ENCODE measurements around the gene PLK1.
"Not testable (repeated sequence)": the region's sequence is repeated elsewhere in the genome, so short reads cannot be mapped to it uniquely, and the experiment has no call there.

PLK1 gene

GRCh38 chr16:23710008-23710407 is 31.3 kb downstream of the PLK1 start:
- DNase-seq (ENCODE audit: low spot score): no peak

DNA sequence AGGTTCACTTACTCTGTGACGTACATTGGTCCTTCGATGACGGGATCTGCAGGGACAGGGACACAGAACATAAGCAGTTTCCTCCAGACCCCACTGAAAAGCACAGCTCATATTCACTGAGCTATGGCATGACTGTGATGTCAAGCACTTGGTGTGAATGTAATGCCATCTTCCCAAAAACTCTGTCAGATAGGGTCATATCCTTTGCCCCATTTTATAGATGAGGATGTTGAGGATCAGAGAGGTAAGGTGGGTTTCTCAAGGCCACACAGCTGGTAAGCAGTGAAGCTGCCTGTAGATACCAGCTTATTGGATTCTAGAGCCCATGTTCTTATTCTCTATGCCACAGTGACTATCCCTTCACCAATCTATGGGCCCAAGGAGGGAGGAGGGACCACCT is 31.8 kb downstream of the PLK1 start:
- DNase-seq (ENCODE audit: low spot score): no peak

GRCh38 chr16:23711785-23712184 is 33.1 kb downstream of the PLK1 start:
- DNase-seq (ENCODE audit: low spot score): no peak

- no peak for DNase-seq (ENCODE audit: low spot score)
Measured at GRCh38 chr16:23712976-23713375, 34.3 kb downstream of the PLK1 start, which contains the start of gene ERN2. TSS of gene ERN2 (minus strand) at chr16:23713222. CDS start at chr16:23713187, 35 bp downstream.

GRCh38 chr16:23716484-23716883 is 37.8 kb downstream of the PLK1 start:
- DNase-seq (ENCODE audit: low spot score): no peak

DNA sequence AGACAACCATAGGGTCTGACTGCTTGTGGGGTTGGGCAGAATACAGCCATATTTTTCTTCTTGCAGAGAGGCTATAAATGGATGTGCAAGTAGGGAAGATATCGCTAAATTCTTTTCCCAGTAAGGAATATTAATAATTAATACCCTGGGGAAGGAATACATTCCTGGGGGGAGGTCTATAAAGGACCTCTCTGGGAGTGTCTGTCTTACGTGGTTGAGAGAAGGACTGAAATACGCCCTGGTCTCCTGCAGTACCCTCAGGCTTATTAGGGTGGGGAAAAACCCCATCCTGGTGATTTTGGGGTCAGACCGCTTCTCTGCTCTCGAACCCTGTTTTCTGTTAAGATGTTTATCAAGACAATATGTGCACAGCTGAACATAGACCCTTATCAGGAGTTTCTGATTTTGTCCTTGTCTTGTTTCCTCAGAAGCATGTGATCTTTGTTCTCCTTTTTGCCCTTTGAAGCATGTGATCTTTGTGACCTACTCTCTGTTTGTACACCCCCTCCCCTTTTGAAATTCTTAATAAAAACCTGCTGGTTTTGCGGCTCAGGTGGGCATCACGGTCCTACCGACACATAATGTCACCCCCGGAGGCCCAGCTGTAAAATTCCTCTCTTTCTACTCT is 44.0 kb downstream of the PLK1 start:
- not testable (repeated sequence) for DNase-seq (ENCODE audit: low spot score)

GRCh38 chr16:23724096-23724784 is 45.6 kb downstream of the PLK1 start:
- no peak for DNase-seq (ENCODE audit: low spot score)

- DNase-seq (ENCODE audit: low spot score): no peak
Measured at GRCh38 chr16:23724785-23725131, 46.1 kb downstream of the PLK1 start.

- DNase-seq (ENCODE audit: low spot score): no peak
Measured at GRCh38 chr16:23726710-23727109, 48.0 kb downstream of the PLK1 start.

GRCh38 chr16:23728112-23728477 is 49.4 kb downstream of the PLK1 start:
- no peak for DNase-seq (ENCODE audit: low spot score)

- no peak for DNase-seq (ENCODE audit: low spot score)
Measured at GRCh38 chr16:23729503-23730424, 51.1 kb downstream of the PLK1 start.

DNA sequence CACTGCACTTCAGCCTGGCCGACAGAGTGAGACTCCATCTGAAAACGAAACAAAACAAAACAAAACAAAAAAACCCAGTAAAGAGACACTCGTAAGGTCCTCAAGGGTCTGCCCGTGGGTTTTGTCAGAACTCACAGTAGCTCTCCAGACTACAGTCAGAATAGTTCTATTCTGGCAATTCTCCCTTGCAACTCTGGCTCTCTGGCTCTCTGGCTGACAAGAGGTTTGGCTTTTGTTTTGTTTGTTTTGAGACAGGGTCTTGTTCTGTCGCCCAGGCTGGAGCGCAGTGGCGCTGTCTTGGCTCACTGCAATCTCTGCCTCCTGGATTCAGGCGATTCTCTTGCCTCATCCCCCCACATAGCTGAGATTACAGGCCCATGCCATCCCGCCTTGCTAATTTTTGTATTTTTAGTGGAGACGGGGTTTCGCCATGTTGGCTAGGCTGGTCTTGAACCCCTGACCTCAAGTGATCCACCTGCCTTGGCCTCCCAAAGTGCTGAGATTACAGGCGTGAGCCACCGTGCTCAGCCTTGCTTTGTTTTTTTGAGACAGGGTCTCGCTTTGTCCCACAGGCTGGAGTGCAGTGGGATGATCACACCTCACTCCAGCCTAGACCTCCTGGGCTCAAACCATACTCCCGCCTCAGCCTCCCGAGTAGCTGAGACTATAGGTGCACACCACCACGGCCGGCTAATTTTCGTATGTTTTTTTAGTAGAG is 55.6 kb downstream of the PLK1 start:
- DNase-seq (ENCODE audit: low spot score): no peak

DNA sequence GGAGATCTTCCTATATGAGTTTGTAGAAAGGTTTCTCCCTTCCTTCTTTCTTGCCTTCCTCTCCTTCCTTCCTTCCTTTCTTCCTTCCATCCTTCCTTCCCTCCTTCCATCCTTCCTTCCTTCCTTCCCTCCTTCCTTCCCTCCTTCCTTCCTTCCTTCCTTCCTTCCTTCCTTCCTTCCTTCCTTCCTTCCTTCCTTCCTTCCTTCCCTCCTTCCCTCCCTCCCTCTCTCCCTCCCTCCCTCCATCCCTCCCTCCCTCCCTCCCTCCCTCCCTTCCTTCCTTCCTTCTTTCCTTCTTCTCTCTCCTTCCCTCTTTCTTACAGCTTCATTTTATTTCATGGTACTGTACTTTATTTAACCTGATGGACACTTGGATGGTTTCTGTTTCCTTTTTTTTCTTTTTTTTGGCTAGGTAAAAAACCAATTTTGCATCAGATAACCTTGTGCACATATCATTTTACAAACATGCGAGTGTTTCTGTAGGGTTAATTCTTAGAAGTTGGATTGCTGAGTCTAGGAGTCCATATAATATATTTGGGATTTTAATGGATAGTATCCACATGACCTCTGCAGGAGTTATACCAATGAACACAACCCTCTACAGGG is 58.8 kb downstream of the PLK1 start:
- not testable (repeated sequence) for DNase-seq (ENCODE audit: low spot score)

DNA sequence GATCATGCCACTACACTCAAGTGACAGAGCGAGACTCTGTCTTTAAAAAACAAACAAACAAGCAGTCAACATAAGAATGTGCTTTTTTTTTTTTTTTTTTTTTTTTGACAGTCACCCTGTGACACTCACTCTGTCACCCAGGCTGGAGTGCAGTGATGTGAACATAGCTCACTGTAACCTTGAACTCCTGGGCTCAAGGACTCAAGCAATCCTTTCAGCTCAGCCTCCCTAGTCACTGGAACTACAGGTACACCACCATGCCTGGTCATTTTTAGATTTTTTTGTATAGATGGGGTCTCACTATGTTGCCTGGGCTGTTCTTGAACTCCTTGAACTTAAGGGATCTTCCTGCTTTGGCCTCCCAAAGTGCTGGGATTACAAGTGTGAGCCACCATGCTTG is 60.8 kb downstream of the PLK1 start:
- no peak for DNase-seq (ENCODE audit: low spot score)
